T47D (cell line): ENCODE data around the gene GPR137B.
A peak's percentile ranks its signal among the peaks of the same experiment; 100 is the strongest.

Experiments
- DNase-seq, 2 experiments: peaks; one replicate each; pipeline versions ENCODE4 v3.0.0 to v3.0.0-alpha.2; 2011 to 2012; ENCODE audit warnings: low read depth in 1 of 2, low spot score in 1 of 2
- JUND ChIP-seq: IDR thresholded peaks from 2 replicates; pipeline ENCODE4 v1.6.1; 2012; ENCODE audit warnings: low read depth
- in situ Hi-C: cut with HindIII; loops from 2 replicates; pipeline ENCODE4 v1.10.0; 2016; ENCODE audit warnings: low sequenced_read_pairs, low pct_unique_long_range_greater_than_20kb

GPR137B gene

GRCh38 chr1:236103646-236104218 lies 38.6 kb upstream of the GPR137B start:
- in situ Hi-C loops: no loop called here
- peak; percentile 77 to 81 for DNase-seq
- no peak for TF ChIP-seq JUND

DNA sequence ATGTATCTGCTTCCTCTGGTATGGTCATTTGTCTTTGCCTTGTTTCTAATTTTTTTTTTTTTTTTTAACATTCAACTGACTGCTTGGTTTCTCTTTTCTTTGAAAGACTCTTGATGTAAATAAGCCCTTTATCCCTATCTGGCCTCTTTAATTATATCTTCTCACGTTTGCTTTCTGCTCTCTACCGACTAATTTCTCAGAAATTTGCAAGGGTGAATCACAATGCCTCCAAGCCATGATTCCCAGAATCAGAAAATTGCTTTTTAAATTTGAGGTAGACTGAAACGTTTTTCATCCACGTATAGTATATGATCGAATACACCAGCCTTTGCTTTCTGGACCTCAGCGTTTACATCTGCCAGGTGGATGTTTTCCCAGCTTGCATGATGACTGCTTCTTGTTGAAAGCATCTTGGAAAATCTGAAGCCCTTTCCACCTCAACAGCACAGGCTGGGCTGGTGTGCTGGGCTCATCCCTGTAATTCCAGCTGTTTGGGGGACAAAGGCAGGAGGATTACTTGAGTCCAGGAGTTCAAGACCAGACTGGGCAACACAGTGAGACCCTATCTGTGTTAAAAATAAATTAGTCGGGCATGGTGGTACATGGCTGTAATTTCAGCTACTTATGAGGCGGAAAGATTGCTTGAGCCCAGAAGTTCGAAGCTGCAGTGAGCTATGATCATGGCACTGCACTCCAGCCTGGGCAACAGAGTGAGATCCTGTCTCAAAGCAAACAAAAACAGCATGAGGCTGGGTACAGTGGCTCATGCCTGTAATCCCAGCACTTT lies 35.0 kb upstream of the GPR137B start:
- TF ChIP-seq JUND: no peak
- in situ Hi-C loops: no loop called here
- no peak for DNase-seq

DNA sequence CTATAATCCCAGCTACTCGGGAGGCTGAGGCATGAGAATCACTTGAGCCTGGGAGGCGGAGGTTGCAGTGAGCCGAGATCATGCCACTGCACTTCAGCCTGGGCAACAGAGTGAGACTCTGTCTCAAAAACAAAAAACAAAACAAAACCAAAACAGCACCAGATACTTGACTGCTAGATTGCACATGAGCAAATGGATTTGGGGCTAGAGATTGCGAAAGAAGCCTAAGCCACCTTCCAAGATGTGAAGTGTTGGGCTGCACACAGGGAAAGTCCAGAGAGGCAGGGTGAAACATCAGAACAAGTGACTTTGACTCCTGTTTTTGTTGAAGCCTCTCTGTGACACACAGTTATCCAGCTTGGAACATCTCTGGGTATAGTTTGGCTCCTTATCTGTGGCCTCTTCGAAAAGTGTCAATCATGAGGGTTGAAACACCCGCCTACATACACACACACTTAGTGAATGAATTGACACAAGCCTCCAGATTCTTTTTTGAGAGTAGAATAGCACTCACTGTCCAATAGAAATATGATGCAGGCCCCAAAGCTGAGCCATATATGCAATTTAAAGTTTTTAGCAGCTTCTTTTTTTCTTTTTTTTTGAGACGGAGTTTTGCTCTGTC lies 34.2 kb upstream of the GPR137B start:
- TF ChIP-seq JUND: no peak
- DNase-seq: no peak
- in situ Hi-C loops: no loop called here

DNA sequence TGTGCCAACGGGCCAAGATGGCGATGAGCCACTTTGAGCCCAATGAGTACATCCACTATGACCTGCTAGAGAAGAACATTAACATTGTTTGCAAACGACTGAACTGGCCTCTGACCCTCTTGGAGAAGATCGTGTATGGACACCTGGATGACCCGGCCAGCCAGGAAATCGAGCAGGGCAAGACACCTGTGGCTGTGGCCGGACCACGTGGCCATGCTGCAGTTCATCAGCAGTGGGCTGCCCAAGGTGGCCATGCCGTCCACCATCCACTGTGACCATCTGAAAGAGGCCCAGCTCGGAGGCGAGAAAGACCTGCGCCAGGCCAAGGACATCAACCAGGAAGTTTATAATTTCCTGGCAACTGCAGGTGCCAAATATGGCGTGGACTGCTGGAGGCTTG lies 32.2 kb upstream of the GPR137B start:
- no peak for DNase-seq
- TF ChIP-seq JUND: no peak
- in situ Hi-C loops: no loop called here

- in situ Hi-C loops: no loop called here
- TF ChIP-seq JUND: no peak
- no peak for DNase-seq
These were observed 30.6 kb upstream of the GPR137B start for GRCh38 chr1:236111527-236112331.

GRCh38 chr1:236112332-236112627 lies 30.1 kb upstream of the GPR137B start:
- DNase-seq: no peak
- no peak for TF ChIP-seq JUND
- in situ Hi-C loops: no loop called here

- DNase-seq: no peak
- no peak for TF ChIP-seq JUND
- in situ Hi-C loops: no loop called here
These were observed 28.9 kb upstream of the GPR137B start for GRCh38 chr1:236113324-236114032.

GRCh38 chr1:236114076-236114747 lies 28.1 kb upstream of the GPR137B start:
- DNase-seq: no peak
- in situ Hi-C loops: no loop called here
- TF ChIP-seq JUND: no peak

DNA sequence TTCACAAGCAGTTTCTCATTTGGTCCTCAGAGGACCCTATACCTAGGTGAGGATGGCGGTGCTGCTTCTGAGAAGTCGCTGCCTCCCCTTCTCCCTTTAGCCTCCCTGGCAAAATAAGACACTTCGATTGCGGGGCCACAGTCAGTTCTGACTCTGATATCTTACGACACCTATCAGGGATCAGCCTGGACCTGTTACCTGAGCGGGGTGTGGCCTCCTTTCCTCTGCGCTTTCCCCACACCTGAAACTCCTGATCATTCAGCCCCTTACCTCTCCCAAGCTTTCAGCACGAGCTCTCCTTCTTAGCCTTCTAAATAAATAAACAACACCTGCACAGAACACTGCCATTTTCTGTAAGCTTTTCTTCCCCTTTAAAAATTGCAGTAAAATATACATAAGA lies 24.6 kb upstream of the GPR137B start:
- DNase-seq: no peak
- TF ChIP-seq JUND: no peak
- in situ Hi-C loops: no loop called here

GRCh38 chr1:236119943-236120484 lies 22.3 kb upstream of the GPR137B start:
- DNase-seq: no peak
- in situ Hi-C loops: no loop called here
- TF ChIP-seq JUND: no peak

- no peak for DNase-seq
- TF ChIP-seq JUND: no peak
- in situ Hi-C loops: no loop called here
These were observed 21.6 kb upstream of the GPR137B start for GRCh38 chr1:236120721-236121153.

DNA sequence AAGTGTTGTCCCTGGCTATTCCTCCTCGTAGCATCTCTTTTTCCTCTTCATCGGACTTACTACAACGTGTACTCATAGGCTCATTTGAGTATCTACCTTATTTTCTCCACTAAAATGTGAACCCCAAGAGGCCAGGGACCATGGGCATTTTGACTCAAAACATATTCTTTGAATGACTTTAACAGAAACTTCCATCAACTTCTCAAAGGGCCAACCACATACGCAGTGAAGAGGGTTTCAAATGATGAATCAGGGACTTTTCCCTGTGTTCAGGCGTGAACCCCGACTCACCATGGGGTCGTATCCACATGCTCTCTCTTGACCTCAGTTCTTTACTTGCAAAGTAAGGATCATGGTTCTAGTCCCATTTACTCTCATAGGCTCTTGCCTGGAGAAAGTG lies 20.2 kb upstream of the GPR137B start:
- in situ Hi-C loops: no loop called here
- no peak for TF ChIP-seq JUND

More for the DNA sequence above, 20.2 kb upstream of the GPR137B start:
- no peak for DNase-seq
